ENCODE results near the gene MXI1.

- TF ChIP-seq EZH2 (IDR thresholded peaks at IDR 0.05; ENCODE audit: insufficient read depth, low read length) = no peak
- TF ChIP-seq, protein P1, sequence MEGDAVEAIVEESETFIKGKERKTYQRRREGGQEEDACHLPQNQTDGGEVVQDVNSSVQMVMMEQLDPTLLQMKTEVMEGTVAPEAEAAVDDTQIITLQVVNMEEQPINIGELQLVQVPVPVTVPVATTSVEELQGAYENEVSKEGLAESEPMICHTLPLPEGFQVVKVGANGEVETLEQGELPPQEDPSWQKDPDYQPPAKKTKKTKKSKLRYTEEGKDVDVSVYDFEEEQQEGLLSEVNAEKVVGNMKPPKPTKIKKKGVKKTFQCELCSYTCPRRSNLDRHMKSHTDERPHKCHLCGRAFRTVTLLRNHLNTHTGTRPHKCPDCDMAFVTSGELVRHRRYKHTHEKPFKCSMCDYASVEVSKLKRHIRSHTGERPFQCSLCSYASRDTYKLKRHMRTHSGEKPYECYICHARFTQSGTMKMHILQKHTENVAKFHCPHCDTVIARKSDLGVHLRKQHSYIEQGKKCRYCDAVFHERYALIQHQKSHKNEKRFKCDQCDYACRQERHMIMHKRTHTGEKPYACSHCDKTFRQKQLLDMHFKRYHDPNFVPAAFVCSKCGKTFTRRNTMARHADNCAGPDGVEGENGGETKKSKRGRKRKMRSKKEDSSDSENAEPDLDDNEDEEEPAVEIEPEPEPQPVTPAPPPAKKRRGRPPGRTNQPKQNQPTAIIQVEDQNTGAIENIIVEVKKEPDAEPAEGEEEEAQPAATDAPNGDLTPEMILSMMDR (IDR thresholded peaks at IDR 0.05; ENCODE audit: insufficient read depth, low read depth, low read length) = no peak
Observed at GRCh38 chr10:110241407-110241806, 34.0 kb downstream of the MXI1 start.
